ENCODE data around the gene LY9. TPM values are rescaled to one million over a fixed set of nuclear protein-coding genes. Genes with fewer than 3 reads are reported as not detected.

The LY9 gene
- total RNA-seq, 1 donor from 2014 or later, result 0.11 TPM

GRCh38 chr1:160761886-160762285, 34.1 kb upstream of the LY9 start:
- H3K4me1 ChIP-seq, result no peaks in the 10 kb centered on the region
- intact Hi-C loops (cut with DNase I), result no loop called here
- H3K4me3 ChIP-seq, result no peak overlapping the region
- DNase-seq (ENCODE audit: low spot score in 2 of 2), result no peak
- TF ChIP-seq CTCF (IDR thresholded peaks at IDR 0.05), result no peak
- H3K36me3 ChIP-seq, result no peaks in the 10 kb centered on the region
- no peaks in the 10 kb centered on the region for H3K27me3 ChIP-seq
- H3K9me3 ChIP-seq, result no peaks in the 10 kb centered on the region
- no peak overlapping the region for H3K27ac ChIP-seq

GRCh38 chr1:160763993-160764392, 32.0 kb upstream of the LY9 start:
- no peak overlapping the region for H3K27ac ChIP-seq
- TF ChIP-seq CTCF (IDR thresholded peaks at IDR 0.05), result no peak
- H3K9me3 ChIP-seq, result no peaks in the 10 kb centered on the region
- H3K36me3 ChIP-seq, result no peaks in the 10 kb centered on the region
- intact Hi-C loops (cut with DNase I), result no loop called here
- no peak for DNase-seq (ENCODE audit: low spot score in 2 of 2)
- H3K27me3 ChIP-seq, result no peaks in the 10 kb centered on the region
- H3K4me3 ChIP-seq, result no peak overlapping the region
- H3K4me1 ChIP-seq, result no peaks in the 10 kb centered on the region

- H3K4me3 ChIP-seq, result peak overlapping the region in 1 of 2 donors; percentile 6
- no peaks in the 10 kb centered on the region for H3K4me1 ChIP-seq
- H3K36me3 ChIP-seq, result no peaks in the 10 kb centered on the region
- no peaks in the 10 kb centered on the region for H3K27me3 ChIP-seq
- H3K9me3 ChIP-seq, result no peaks in the 10 kb centered on the region
- DNase-seq (ENCODE audit: low spot score in 2 of 2), result no peak
- H3K27ac ChIP-seq, result no peak overlapping the region
- TF ChIP-seq CTCF (IDR thresholded peaks at IDR 0.05), result no peak
- intact Hi-C loops (cut with DNase I), result no loop called here
These were observed 28.3 kb upstream of the LY9 start for GRCh38 chr1:160767395-160768294.

- TF ChIP-seq CTCF (IDR thresholded peaks at IDR 0.05), result peak; percentile 16 to 38 (median 19)
- H3K27ac ChIP-seq, result no peak overlapping the region
- H3K36me3 ChIP-seq, result no peaks in the 10 kb centered on the region
- H3K27me3 ChIP-seq, result no peaks in the 10 kb centered on the region
- intact Hi-C loops (cut with DNase I), result no loop called here
- H3K4me3 ChIP-seq, result peak overlapping the region in 1 of 2 donors; percentile 6
- no peaks in the 10 kb centered on the region for H3K9me3 ChIP-seq
- DNase-seq (ENCODE audit: low spot score in 2 of 2), result no peak
- no peaks in the 10 kb centered on the region for H3K4me1 ChIP-seq
These were observed 27.7 kb upstream of the LY9 start for GRCh38 chr1:160768295-160768657.

GRCh38 chr1:160772331-160772730, 23.6 kb upstream of the LY9 start:
- Histone ChIP-seq H3K4me3 (no peak overlapping the region), H3K9me3 (no peaks in the 10 kb centered on the region), H3K36me3 (no peaks in the 10 kb centered on the region), H3K27ac (no peak overlapping the region), H3K27me3 (no peaks in the 10 kb centered on the region), H3K4me1 (no peaks in the 10 kb centered on the region)
- intact Hi-C loops (cut with DNase I), result no loop called here
- no peak for DNase-seq (ENCODE audit: low spot score in 2 of 2)
- TF ChIP-seq CTCF (IDR thresholded peaks at IDR 0.05), result no peak
